Neural cell (in vitro differentiated cells): ENCODE data around the gene YY1AP1.
"Not testable (repeated sequence)": the region's sequence is repeated elsewhere in the genome, so short reads cannot be mapped to it uniquely, and the experiment has no call there.

Experiments used
- EZH2 ChIP-seq: fragments of 200-600, 300-800 bp; shearing (Covaris generic), sonication (generic); IDR thresholded peaks from 2 replicates; pipeline ENCODE4 v1.6.1; 2014; ENCODE audit warnings: antibody characterized with exemption, low read length, borderline replicate concordance, mild to moderate bottlenecking; ENCODE audit not compliant: insufficient read depth, poor library complexity, severe bottlenecking
- TAF1 ChIP-seq: IDR thresholded peaks from 2 replicates; pipeline ENCODE4 v1.6.1; 2012; ENCODE audit warnings: low read depth
- TF ChIP-seq, protein P1 (sequence below): IDR thresholded peaks from 2 replicates; pipeline ENCODE4 v1.6.1; 2012; ENCODE audit warnings: borderline replicate concordance

DNA sequence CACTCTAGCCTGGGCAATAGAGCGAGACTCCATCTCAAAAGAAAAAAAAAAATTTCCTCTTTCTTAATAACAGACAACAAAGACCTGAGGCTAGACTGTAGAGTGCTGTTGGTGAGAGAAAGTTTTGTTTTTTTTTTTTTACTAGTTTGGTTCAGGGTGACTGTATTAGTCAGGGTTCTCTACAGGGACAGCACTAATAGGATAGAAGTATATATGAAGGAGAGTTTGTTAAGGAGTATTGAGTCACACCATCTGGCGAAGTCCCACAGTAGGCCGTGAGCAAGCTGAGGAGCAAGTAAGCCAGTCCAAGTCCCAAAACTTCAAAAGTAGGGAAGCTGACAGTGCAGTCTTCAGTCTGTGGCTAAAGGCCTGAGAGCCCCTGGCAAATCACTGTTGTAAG is 22.9 kb upstream of the YY1AP1 start:
- TF ChIP-seq, protein P1, sequence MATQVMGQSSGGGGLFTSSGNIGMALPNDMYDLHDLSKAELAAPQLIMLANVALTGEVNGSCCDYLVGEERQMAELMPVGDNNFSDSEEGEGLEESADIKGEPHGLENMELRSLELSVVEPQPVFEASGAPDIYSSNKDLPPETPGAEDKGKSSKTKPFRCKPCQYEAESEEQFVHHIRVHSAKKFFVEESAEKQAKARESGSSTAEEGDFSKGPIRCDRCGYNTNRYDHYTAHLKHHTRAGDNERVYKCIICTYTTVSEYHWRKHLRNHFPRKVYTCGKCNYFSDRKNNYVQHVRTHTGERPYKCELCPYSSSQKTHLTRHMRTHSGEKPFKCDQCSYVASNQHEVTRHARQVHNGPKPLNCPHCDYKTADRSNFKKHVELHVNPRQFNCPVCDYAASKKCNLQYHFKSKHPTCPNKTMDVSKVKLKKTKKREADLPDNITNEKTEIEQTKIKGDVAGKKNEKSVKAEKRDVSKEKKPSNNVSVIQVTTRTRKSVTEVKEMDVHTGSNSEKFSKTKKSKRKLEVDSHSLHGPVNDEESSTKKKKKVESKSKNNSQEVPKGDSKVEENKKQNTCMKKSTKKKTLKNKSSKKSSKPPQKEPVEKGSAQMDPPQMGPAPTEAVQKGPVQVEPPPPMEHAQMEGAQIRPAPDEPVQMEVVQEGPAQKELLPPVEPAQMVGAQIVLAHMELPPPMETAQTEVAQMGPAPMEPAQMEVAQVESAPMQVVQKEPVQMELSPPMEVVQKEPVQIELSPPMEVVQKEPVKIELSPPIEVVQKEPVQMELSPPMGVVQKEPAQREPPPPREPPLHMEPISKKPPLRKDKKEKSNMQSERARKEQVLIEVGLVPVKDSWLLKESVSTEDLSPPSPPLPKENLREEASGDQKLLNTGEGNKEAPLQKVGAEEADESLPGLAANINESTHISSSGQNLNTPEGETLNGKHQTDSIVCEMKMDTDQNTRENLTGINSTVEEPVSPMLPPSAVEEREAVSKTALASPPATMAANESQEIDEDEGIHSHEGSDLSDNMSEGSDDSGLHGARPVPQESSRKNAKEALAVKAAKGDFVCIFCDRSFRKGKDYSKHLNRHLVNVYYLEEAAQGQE = not testable (repeated sequence)
- TF ChIP-seq EZH2, TAF1: not testable (repeated sequence)
